ENCODE measurements around the gene CEP72.

GRCh38 chr5:627840-628239 is 15.7 kb downstream of the CEP72 start:
- TF ChIP-seq CTCF (IDR thresholded peaks at IDR 0.05; ENCODE audit: low read length) (no peak), EZH2 (IDR thresholded peaks at IDR 0.05; ENCODE audit: borderline replicate concordance, low read length) (no peak)
